ENCODE results near the gene LYSET. TPM values are rescaled to one million over a fixed set of nuclear protein-coding genes. Genes with fewer than 3 reads are reported as not detected.

Gene LYSET
- total and polyA plus RNA-seq, 2 of the 4 experiments (the other 2 are of a cell fraction), result 6.3 to 10.2 TPM

DNA sequence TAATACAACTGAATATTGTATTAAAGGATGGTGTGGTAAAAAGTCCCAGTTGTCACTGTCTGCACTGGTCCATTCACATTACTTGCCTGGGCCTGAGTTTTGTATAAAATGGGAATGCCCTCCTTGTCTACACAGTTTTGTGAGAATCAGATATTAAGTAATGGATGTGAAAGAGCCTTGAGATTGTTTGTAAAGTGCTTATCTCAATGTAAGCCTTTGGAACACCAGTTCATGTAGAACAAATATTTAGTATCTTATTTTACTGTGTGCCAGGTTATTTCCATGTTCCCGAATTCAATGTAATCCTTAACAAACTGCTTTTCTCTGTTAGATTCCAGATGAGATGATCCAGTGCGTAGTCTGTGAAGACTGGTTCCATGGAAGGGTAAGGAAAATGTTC lies 29.5 kb downstream of the LYSET start:
- Histone ChIP-seq H4K20me1 (ENCODE audit: insufficient read depth, low read length) (no peaks in the 10 kb centered on the region), H3K9me1 (ENCODE audit: insufficient read depth, low read length) (no peaks in the 10 kb centered on the region), H3K27me3 (ENCODE audit: control insufficient read depth, insufficient read depth, low read length) (no peaks in the 10 kb centered on the region), H2AK5ac (ENCODE audit: low read depth, low read length) (no peak overlapping the region), H3K4ac (ENCODE audit: low read depth, low read length) (no peak overlapping the region), H2BK120ac (ENCODE audit: low read depth, low read length) (no peak overlapping the region), H3K4me1 (ENCODE audit: control insufficient read depth, insufficient read depth, low read length) (no peaks in the 10 kb centered on the region), H3K4me2 (ENCODE audit: low read depth, low read length) (no peak overlapping the region), H3K4me3 (ENCODE audit: insufficient read depth, low read depth, low read length) (no peak overlapping the region), H4K5ac (ENCODE audit: low read depth, low read length) (no peak overlapping the region), H3K56ac (ENCODE audit: extremely low read depth, insufficient read depth, low read length) (no peak overlapping the region), H3K23ac (ENCODE audit: low read depth, low read length) (no peak overlapping the region), H2BK5ac (ENCODE audit: low read depth, low read length, poor library complexity, severe bottlenecking) (no peak overlapping the region), H3K14ac (replicated peaks; ENCODE audit: low read depth, low read length) (no peak overlapping the region), H4K91ac (ENCODE audit: insufficient read depth, low read depth, low read length) (no peak overlapping the region), H3K36me3 (ENCODE audit: control insufficient read depth, insufficient read depth, low read length) (peaks cover 8% of the 10 kb centered on the region), H3K27ac (ENCODE audit: insufficient read depth, low read length) (no peak overlapping the region), H3K79me1 (ENCODE audit: low read depth in 1 of 2, low read length in 2 of 2) (peaks cover 0 to 2% of the 10 kb centered on the region in 2 experiments; a peak in 1 of 4 replicates), H3K9me3 (ENCODE audit: control insufficient read depth, insufficient read depth, low read length) (no peaks in the 10 kb centered on the region), H3K9ac (ENCODE audit: low read depth, low read length) (no peak overlapping the region), H3K18ac (ENCODE audit: low read depth, low read length) (no peak overlapping the region), H2AK9ac (replicated peaks; ENCODE audit: low read depth, low read length, poor library complexity) (no peak overlapping the region), H4K8ac (ENCODE audit: low read depth in 2 of 2, low read length in 2 of 2) (no peak overlapping the region), H2AFZ (replicated peaks; ENCODE audit: low read length, poor library complexity) (no peak overlapping the region), H2BK15ac (ENCODE audit: low read depth, low read length) (no peak overlapping the region), H2BK20ac (ENCODE audit: low read depth, low read length) (no peak overlapping the region)
- DNase-seq (no peak), ATAC-seq (ENCODE audit: low read depth) (no peak)
- TF ChIP-seq, protein P1, sequence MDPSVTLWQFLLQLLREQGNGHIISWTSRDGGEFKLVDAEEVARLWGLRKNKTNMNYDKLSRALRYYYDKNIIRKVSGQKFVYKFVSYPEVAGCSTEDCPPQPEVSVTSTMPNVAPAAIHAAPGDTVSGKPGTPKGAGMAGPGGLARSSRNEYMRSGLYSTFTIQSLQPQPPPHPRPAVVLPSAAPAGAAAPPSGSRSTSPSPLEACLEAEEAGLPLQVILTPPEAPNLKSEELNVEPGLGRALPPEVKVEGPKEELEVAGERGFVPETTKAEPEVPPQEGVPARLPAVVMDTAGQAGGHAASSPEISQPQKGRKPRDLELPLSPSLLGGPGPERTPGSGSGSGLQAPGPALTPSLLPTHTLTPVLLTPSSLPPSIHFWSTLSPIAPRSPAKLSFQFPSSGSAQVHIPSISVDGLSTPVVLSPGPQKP (IDR thresholded peaks at IDR 0.05; ENCODE audit: borderline replicate concordance, low read depth, low read length), result no peak
- no peak for TF ChIP-seq SMC3 (IDR thresholded peaks at IDR 0.05; ENCODE audit: low read depth, low read length)
- no peak for TF ChIP-seq CEBPB (IDR thresholded peaks at IDR 0.05; ENCODE audit: low read depth, low read length)
- no peak for TF ChIP-seq MXI1 (IDR thresholded peaks at IDR 0.05; ENCODE audit: borderline replicate concordance, low read depth, low read length)
- TF ChIP-seq NFE2L2 (IDR thresholded peaks at IDR 0.05; ENCODE audit: low read depth, low read length), result no peak
- TF ChIP-seq BHLHE40 (IDR thresholded peaks at IDR 0.05; ENCODE audit: low read depth, low read length), result no peak
- no peak for TF ChIP-seq RFX5 (IDR thresholded peaks at IDR 0.05; ENCODE audit: low read depth, low read length)
- TF ChIP-seq CTCF (conservative IDR thresholded peaks at IDR 0.05; ENCODE audit: low read depth, low read length), result no peak
- TF ChIP-seq, protein P2, sequence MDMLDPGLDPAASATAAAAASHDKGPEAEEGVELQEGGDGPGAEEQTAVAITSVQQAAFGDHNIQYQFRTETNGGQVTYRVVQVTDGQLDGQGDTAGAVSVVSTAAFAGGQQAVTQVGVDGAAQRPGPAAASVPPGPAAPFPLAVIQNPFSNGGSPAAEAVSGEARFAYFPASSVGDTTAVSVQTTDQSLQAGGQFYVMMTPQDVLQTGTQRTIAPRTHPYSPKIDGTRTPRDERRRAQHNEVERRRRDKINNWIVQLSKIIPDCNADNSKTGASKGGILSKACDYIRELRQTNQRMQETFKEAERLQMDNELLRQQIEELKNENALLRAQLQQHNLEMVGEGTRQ (IDR thresholded peaks at IDR 0.05; ENCODE audit: low read depth, low read length), result no peak
- TF ChIP-seq MAFK (IDR thresholded peaks at IDR 0.05; ENCODE audit: low read depth, low read length), result no peak
- TF ChIP-seq MAZ (IDR thresholded peaks at IDR 0.05; ENCODE audit: borderline replicate concordance, low read depth, low read length), result no peak
- no peak for TF ChIP-seq RAD21 (IDR thresholded peaks at IDR 0.05; ENCODE audit: low read length)
- TF ChIP-seq POLR2A (IDR thresholded peaks at IDR 0.05; ENCODE audit: low read depth, low read length), result no peak
- no peak for TF ChIP-seq FOS (IDR thresholded peaks at IDR 0.05; ENCODE audit: low read depth, low read length)
- no peak for TF ChIP-seq RCOR1 (IDR thresholded peaks at IDR 0.05; ENCODE audit: insufficient replicate concordance, low read length)
- no peak for TF ChIP-seq CHD1 (IDR thresholded peaks at IDR 0.05; ENCODE audit: low read depth, low read length)
- ChIA-PET POLR2A (ENCODE audit: unreplicated experiment) (no interaction called here), CTCF (no interaction called here)
- intact Hi-C loops (cut with micrococcal nuclease) (no loop called here), in situ Hi-C loops (cut with MboI; ENCODE audit: low sequenced_read_pairs) (loop anchor here (10.0 kb wide), 1 partner anchor 330 kb away; no protein-coding TSS in a partner anchor), dilution Hi-C loops (cut with HindIII; ENCODE audit: low sequenced_read_pairs, unreplicated experiment) (no loop called here)
- WGBS, 2 experiments (ENCODE audit: extremely low coverage in 2 of 2, insufficient read length in 1 of 2), result no CpG with 5 or more reads among the region's 2 CpGs
- no TSS peak for BruUV-seq (replicated peaks)

All from IMR-90 (cell line).